ENCODE measurements around the gene ADAM15.

DNA sequence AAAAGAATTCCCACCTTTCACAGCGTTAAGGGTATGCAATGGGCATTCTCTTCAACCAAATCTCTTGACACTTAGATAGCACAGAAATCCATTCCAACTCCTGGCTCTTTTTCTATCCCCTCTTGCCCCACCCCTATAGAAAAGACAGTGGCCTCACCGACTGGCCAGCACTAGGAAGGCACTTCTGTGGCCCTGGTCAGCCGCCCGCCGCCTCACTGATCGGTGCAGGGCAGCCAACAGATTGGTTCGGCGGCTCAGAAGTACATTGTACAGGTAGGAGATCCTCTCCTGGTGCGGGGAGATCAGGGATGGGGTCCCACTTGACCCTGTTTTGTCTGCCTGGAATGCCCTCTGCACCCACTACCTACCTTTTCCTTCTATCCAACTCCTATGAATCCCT lies 26.8 kb upstream of the ADAM15 start:
- TF ChIP-seq POLR2A (IDR thresholded peaks at IDR 0.05) (no peak), EP300 (IDR thresholded peaks at IDR 0.05; ENCODE audit: low read depth) (no peak)
- TF ChIP-seq, protein P1, sequence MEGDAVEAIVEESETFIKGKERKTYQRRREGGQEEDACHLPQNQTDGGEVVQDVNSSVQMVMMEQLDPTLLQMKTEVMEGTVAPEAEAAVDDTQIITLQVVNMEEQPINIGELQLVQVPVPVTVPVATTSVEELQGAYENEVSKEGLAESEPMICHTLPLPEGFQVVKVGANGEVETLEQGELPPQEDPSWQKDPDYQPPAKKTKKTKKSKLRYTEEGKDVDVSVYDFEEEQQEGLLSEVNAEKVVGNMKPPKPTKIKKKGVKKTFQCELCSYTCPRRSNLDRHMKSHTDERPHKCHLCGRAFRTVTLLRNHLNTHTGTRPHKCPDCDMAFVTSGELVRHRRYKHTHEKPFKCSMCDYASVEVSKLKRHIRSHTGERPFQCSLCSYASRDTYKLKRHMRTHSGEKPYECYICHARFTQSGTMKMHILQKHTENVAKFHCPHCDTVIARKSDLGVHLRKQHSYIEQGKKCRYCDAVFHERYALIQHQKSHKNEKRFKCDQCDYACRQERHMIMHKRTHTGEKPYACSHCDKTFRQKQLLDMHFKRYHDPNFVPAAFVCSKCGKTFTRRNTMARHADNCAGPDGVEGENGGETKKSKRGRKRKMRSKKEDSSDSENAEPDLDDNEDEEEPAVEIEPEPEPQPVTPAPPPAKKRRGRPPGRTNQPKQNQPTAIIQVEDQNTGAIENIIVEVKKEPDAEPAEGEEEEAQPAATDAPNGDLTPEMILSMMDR (IDR thresholded peaks at IDR 0.05), result no peak
